HCT116 (cell line): ENCODE results near the gene CNPY1. TPM values are rescaled to one million over a fixed set of nuclear protein-coding genes. Genes with fewer than 3 reads are reported as not detected.

Experiments
- ATAC-seq: fragments of 200-7000 bp; cut with Tn5 transposase; 2 replicates; pipeline ENCODE4 v1.9.1; 2020; ENCODE audit warnings: mild to moderate bottlenecking, moderate library complexity
- BruUV-seq: library from RNA; stranded (reverse); fragments of 400-500 nt; replicated peaks from 2 replicates; lab custom pipeline; 2021; lab: Mats Ljungman, UMichigan
- CTCF ChIA-PET: fragments of 300-600 bp; sonication (Branson Sonifier 250); formaldehyde crosslinking; loops from one replicate; lab custom pipeline; 2021; ENCODE audit warnings: antibody characterized with exemption; lab: Charles Lee
- POLR2A ChIA-PET: fragments of 300-600, 350-600 bp; sonication (Branson Sonifier 250); formaldehyde crosslinking; loops from one replicate; lab custom pipeline; 2021; ENCODE audit warnings: antibody characterized with exemption; lab: Charles Lee
- RAD21 ChIA-PET, 2 experiments: fragments of 300-600 bp; sonication (Branson Sonifier 250); formaldehyde crosslinking; loops; one replicate each; lab custom pipeline; 2023; ENCODE audit warnings: low total read pairs in 2 of 2; ENCODE audit not compliant: uncharacterized antibody in 2 of 2, unreplicated experiment in 2 of 2, low non-redundant PET in 1 of 2; lab: Charles Lee
- DNase-seq: peaks from one replicate; pipeline ENCODE4 v3.0.0-alpha.2; 2010; ENCODE audit warnings: low read depth, low spot score
- H2AFZ ChIP-seq: fragments of 200-600 bp; shearing (Covaris generic), sonication (generic); 2 replicates; pipeline ENCODE4 v1.6.1; 2017; ENCODE audit warnings: low read depth, mixed run types, mixed read lengths, antibody characterized with exemption, low read length; ENCODE audit not compliant: poor library complexity, severe bottlenecking
- H3K27ac ChIP-seq: 2 replicates; pipeline ENCODE4 v1.5.1; 2012; ENCODE audit warnings: low read depth, low read length
- H3K27me3 ChIP-seq: fragments of 200-600 bp; sonication (generic); 2 replicates; pipeline ENCODE4 v1.6.1; 2016; ENCODE audit warnings: mixed run types, low read length, mixed read lengths; ENCODE audit not compliant: insufficient read depth
- H3K36me3 ChIP-seq, 2 experiments: fragments of 200-500 bp in 1 of 2; fragments of 200-600 bp in 1 of 2; sonication (Bioruptor generic) in 1 of 2; sonication (generic) in 1 of 2; 2 replicates each; pipeline versions ENCODE4 v1.5.1 to v1.6.1; 2014 to 2016; ENCODE audit warnings: low read length in 2 of 2, inconsistent platforms in 1 of 2, mixed read lengths in 1 of 2, mixed run types in 1 of 2; ENCODE audit not compliant: insufficient read depth in 2 of 2, control insufficient read depth in 1 of 2
- H3K4me1 ChIP-seq, 2 experiments: fragments of 200-600 bp in 1 of 2; sonication (generic) in 1 of 2; 2 replicates each; pipeline versions ENCODE4 v1.5.1 to v1.6.1; 2012 to 2017; ENCODE audit warnings: low read length in 2 of 2, inconsistent platforms in 1 of 2, mild to moderate bottlenecking in 1 of 2, mixed read lengths in 1 of 2, mixed run types in 1 of 2, moderate library complexity in 1 of 2; ENCODE audit not compliant: insufficient read depth in 2 of 2, control insufficient read depth in 1 of 2
- H3K4me2 ChIP-seq: fragments of 200-600 bp; sonication (generic); 2 replicates; pipeline ENCODE4 v1.6.1; 2017; ENCODE audit warnings: mixed run types, low read length, mixed read lengths
- H3K4me3 ChIP-seq, 2 experiments: fragments of 200-600 bp in 1 of 2; sonication (generic) in 1 of 2; replicated peaks in 1 of 2; 2 replicates each; pipeline ENCODE4 v1.5.1; 2011 to 2016; ENCODE audit warnings: low read length in 2 of 2, control low read depth in 1 of 2, low read depth in 1 of 2, mild to moderate bottlenecking in 1 of 2, mixed read lengths in 1 of 2, mixed run types in 1 of 2
- H3K79me2 ChIP-seq: fragments of 200-600 bp; sonication (generic); 2 replicates; pipeline ENCODE4 v1.6.1; 2017; ENCODE audit warnings: mild to moderate bottlenecking, mixed run types, low read length, moderate library complexity, mixed read lengths; ENCODE audit not compliant: insufficient read depth
- H3K9ac ChIP-seq: fragments of 200-600 bp; sonication (generic); 2 replicates; pipeline ENCODE4 v1.6.1; 2016; ENCODE audit warnings: low read length, mixed read lengths
- H3K9me2 ChIP-seq: fragments of 200-600 bp; sonication (generic), shearing (Covaris generic); 2 replicates; pipeline ENCODE4 v1.6.1; 2017; ENCODE audit warnings: mixed run types, mild to moderate bottlenecking, moderate library complexity; ENCODE audit not compliant: insufficient read depth
- H3K9me3 ChIP-seq, 2 experiments: fragments of 200-500 bp in 1 of 2; fragments of 200-600 bp in 1 of 2; sonication (Bioruptor generic) in 1 of 2; sonication (generic) in 1 of 2; 2 replicates each; pipeline ENCODE4 v1.6.1; 2014 to 2017; ENCODE audit warnings: low read length in 2 of 2, mixed read lengths in 2 of 2, inconsistent platforms in 1 of 2, low read depth in 1 of 2, mild to moderate bottlenecking in 1 of 2, mixed run types in 1 of 2, moderate library complexity in 1 of 2; ENCODE audit not compliant: control insufficient read depth in 1 of 2, insufficient read depth in 1 of 2
- H4K20me1 ChIP-seq: fragments of 200-600 bp; sonication (generic), shearing (Covaris generic); 2 replicates; pipeline ENCODE4 v1.6.1; 2017; ENCODE audit warnings: mixed run types, mild to moderate bottlenecking, moderate library complexity; ENCODE audit not compliant: insufficient read depth
- ATF3 ChIP-seq: IDR thresholded peaks from 2 replicates; pipeline ENCODE4 v1.6.1; 2012
- CTCF ChIP-seq, 3 experiments: fragments of 200-600 bp in 1 of 3; sonication (generic) in 1 of 3; IDR thresholded peaks in 2 of 3; conservative IDR thresholded peaks in 1 of 3; 2 replicates each; pipeline ENCODE4 v1.5.1; 2012 to 2017; ENCODE audit warnings: low read depth in 2 of 3, low read length in 2 of 3, antibody characterized with exemption in 1 of 3, borderline replicate concordance in 1 of 3, control low read depth in 1 of 3, mild to moderate bottlenecking in 1 of 3, mixed read lengths in 1 of 3, mixed run types in 1 of 3, moderate library complexity in 1 of 3; ENCODE audit not compliant: insufficient read depth in 1 of 3
- ELF1 ChIP-seq: IDR thresholded peaks from 2 replicates; pipeline ENCODE4 v1.6.1; 2012; ENCODE audit warnings: low read depth, borderline replicate concordance
- EZH2phosphoT487 ChIP-seq: fragments of 200-600 bp; IDR thresholded peaks from 2 replicates; pipeline ENCODE4 v1.6.1; 2018; ENCODE audit warnings: antibody characterized with exemption, borderline replicate concordance
- POLR2AphosphoS5 ChIP-seq: IDR thresholded peaks from 2 replicates; pipeline ENCODE4 v1.6.1; 2011; ENCODE audit warnings: mild to moderate bottlenecking, low read depth, low read length, moderate library complexity
- RAD21 ChIP-seq: IDR thresholded peaks from 2 replicates; pipeline ENCODE4 v1.6.1; 2012; ENCODE audit warnings: low read depth, mild to moderate bottlenecking
- SRF ChIP-seq: IDR thresholded peaks from 2 replicates; pipeline ENCODE4 v1.6.1; 2012; ENCODE audit warnings: low read depth
- TCF7L2 ChIP-seq: IDR thresholded peaks from 2 replicates; pipeline ENCODE4 v1.7.0; 2011; ENCODE audit warnings: borderline replicate concordance, inconsistent platforms; ENCODE audit not compliant: insufficient read depth, insufficient read length; ENCODE audit errors: extremely low read depth
- ZBTB33 ChIP-seq: IDR thresholded peaks from 2 replicates; pipeline ENCODE4 v1.6.1; 2011; ENCODE audit warnings: mild to moderate bottlenecking, low read length, moderate library complexity; ENCODE audit not compliant: insufficient replicate concordance; ENCODE audit errors: extremely low read depth
- ZFX ChIP-seq: fragments of 450-650 bp; IDR thresholded peaks from 2 replicates; pipeline ENCODE4 v1.6.1; 2017
- ZNF274 ChIP-seq: fragments of 200-500 bp; sonication (Bioruptor generic); IDR thresholded peaks from 2 replicates; pipeline ENCODE4 v1.6.1; 2014; ENCODE audit warnings: mild to moderate bottlenecking, low read depth, low read length, inconsistent platforms
- intact Hi-C: fragments of 100-400 bp; cut with micrococcal nuclease; formaldehyde crosslinking; loops from 2 replicates; pipeline ENCODE4 v1.10.0; 2022
- total RNA-seq: library from RNA; stranded (reverse); gene quantifications from one replicate; pipeline ENCODE4 v1.2.1, GENCODE V29; 2021; ENCODE audit not compliant: unreplicated experiment

The CNPY1 gene
- total RNA-seq, 1 experiment from 2014 or later = not detected

DNA sequence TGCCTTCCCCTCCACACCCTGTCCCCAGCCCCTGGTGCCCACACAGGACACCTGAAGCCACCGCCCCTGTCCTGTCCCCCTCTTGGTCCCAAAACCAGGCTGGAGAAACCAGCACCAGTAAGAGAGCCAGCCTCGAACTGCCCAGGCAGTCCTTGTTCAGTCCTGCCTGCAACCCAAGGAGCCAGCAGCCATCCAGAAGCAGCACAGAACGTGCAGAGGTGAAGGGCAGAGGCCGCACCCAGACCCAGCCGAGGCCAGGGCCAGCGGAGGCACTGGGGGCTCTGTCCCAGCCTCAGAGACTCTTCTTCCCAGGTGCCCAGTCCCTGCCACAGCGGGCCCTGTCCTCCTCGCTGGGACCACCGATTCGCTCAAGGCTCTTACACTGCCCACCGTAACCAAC, 23.3 kb upstream of the CNPY1 start (continued):
- TF ChIP-seq ZBTB33 = no peak
- TF ChIP-seq RAD21 = no peak

- H3K9ac ChIP-seq = no peak overlapping the region
- H3K27ac ChIP-seq = no peak overlapping the region
- no peaks in the 10 kb centered on the region for H3K79me2 ChIP-seq
- BruUV-seq = no TSS peak
- no peaks in the 10 kb centered on the region for H3K4me1 ChIP-seq
- CTCF ChIA-PET = interaction anchor here (1.0 kb wide), 1 partner anchor 30 kb away, joined by 4 read pairs; no protein-coding TSS in a partner anchor
- POLR2A ChIA-PET = no interaction called here
- H3K4me3 ChIP-seq = no peak overlapping the region
- no peaks in the 10 kb centered on the region for H3K9me2 ChIP-seq
- no peak overlapping the region for H3K4me2 ChIP-seq
- no peaks in the 10 kb centered on the region for H3K9me3 ChIP-seq
- no peaks in the 10 kb centered on the region for H3K27me3 ChIP-seq
- RAD21 ChIA-PET = no interaction called here
- intact Hi-C loops = no loop called here
- DNase-seq = no peak
- TF ChIP-seq RAD21 = no peak
- no peak for TF ChIP-seq ZNF274
- no peak for TF ChIP-seq ELF1
- TF ChIP-seq EZH2phosphoT487 = no peak
- TF ChIP-seq TCF7L2 = no peak
- TF ChIP-seq CTCF (IDR thresholded peaks at IDR 0.05 in 2 of 3, conservative IDR thresholded peaks at IDR 0.05 in 1 of 3; ENCODE audit: borderline replicate concordance in 1 of 3, insufficient read depth in 1 of 3, low read depth in 2 of 3, low read length in 2 of 3) = no peak
- no peak for TF ChIP-seq SRF
- TF ChIP-seq ZFX = no peak
- TF ChIP-seq POLR2AphosphoS5 = no peak
- no peak for TF ChIP-seq ATF3
- TF ChIP-seq, all 23 proteins: peak for 0
- Histone ChIP-seq H3K36me3 (no peaks in the 10 kb centered on the region), H4K20me1 (no peaks in the 10 kb centered on the region), H2AFZ (no peak overlapping the region)
- no peak for ATAC-seq
These were observed 22.6 kb upstream of the CNPY1 start for GRCh38 chr7:155568842-155569494.
